Measurements from ENCODE around the gene PROM1. TPM values are rescaled to one million over a fixed set of nuclear protein-coding genes. Genes with fewer than 3 reads are reported as not detected.

The PROM1 gene
- total and polyA plus RNA-seq, 2 of the 8 experiments (the other 6 are each of a cell fraction or from before 2014, with no cell fraction given), result 36.0 to 59.7 TPM

GRCh38 chr4:16029262-16029661 lies 54.6 kb downstream of the PROM1 start (continued):
- TF ChIP-seq CHD7 (IDR thresholded peaks at IDR 0.05; ENCODE audit: insufficient replicate concordance, low read length), result no peak
- TF ChIP-seq TEAD4 (IDR thresholded peaks at IDR 0.05; ENCODE audit: low read depth, low read length), result peak; percentile 36; the same call in 1 of the 2 replicates
- TF ChIP-seq EGR1 (IDR thresholded peaks at IDR 0.05; ENCODE audit: borderline replicate concordance, low read depth, low read length), result no peak

Measured in H1 (cell line).